Activated T-helper 17 cell treated with anti-CD3 and anti-CD28 coated beads, Interleukin-2, amount 50 U/mL, for 72 hours (primary cell): ENCODE measurements around the gene MEGF11. TPM values are rescaled to one million over a fixed set of nuclear protein-coding genes. Genes with fewer than 3 reads are reported as not detected.

Source experiments
- ATAC-seq: fragments of 150-1000 bp; cut with Tn5 transposase; replicated peaks from 2 replicates; pipeline ENCODE4 v1.10.0; 2021; ENCODE audit warnings: mild to moderate bottlenecking, moderate library complexity
- H3K27ac Mint-ChIP-seq: one replicate; pipeline ENCODE4 v1.8.0; 2022; ENCODE audit warnings: mixed read lengths
- H3K27me3 Mint-ChIP-seq: one replicate; pipeline ENCODE4 v1.8.0; 2022; ENCODE audit warnings: mixed read lengths
- H3K36me3 Mint-ChIP-seq: one replicate; pipeline ENCODE4 v1.8.0; 2022; ENCODE audit warnings: low read depth, mild to moderate bottlenecking, mixed read lengths
- H3K4me1 Mint-ChIP-seq: one replicate; pipeline ENCODE4 v1.8.0; 2022; ENCODE audit warnings: mixed read lengths
- H3K4me3 Mint-ChIP-seq: one replicate; pipeline ENCODE4 v1.8.0; 2022; ENCODE audit warnings: mild to moderate bottlenecking, mixed read lengths
- H3K9me3 Mint-ChIP-seq: one replicate; pipeline ENCODE4 v1.8.0; 2022; ENCODE audit warnings: mixed read lengths
- total RNA-seq, 2 donors: library from RNA; stranded (reverse); gene quantifications; one replicate each; pipeline ENCODE4 v1.2.3, GENCODE V29; 2022

The MEGF11 gene
- total RNA-seq, 2 donors from 2014 or later: not detected

GRCh38 chr15:65952391-65953053 is 301.0 kb downstream of the MEGF11 start:
- Mint-ChIP-seq H3K27ac (no peak overlapping the region), H3K4me3 (no peak overlapping the region), H3K9me3 (no peaks in the 10 kb centered on the region), H3K4me1 (peaks cover 5% of the 10 kb centered on the region), H3K27me3 (peaks cover 8% of the 10 kb centered on the region), H3K36me3 (no peaks in the 10 kb centered on the region)
- no peak for ATAC-seq

GRCh38 chr15:65951007-65951406 is 302.5 kb downstream of the MEGF11 start:
- Mint-ChIP-seq H3K27me3 (peaks cover 8% of the 10 kb centered on the region), H3K4me3 (no peak overlapping the region), H3K9me3 (no peaks in the 10 kb centered on the region), H3K4me1 (peaks cover 5% of the 10 kb centered on the region), H3K27ac (no peak overlapping the region), H3K36me3 (no peaks in the 10 kb centered on the region)
- no peak for ATAC-seq

- Mint-ChIP-seq H3K27me3 (peaks cover 8% of the 10 kb centered on the region), H3K4me3 (no peak overlapping the region), H3K27ac (no peak overlapping the region), H3K36me3 (no peaks in the 10 kb centered on the region), H3K4me1 (peaks cover 5% of the 10 kb centered on the region), H3K9me3 (no peaks in the 10 kb centered on the region)
- ATAC-seq: no peak
These were observed 304.1 kb downstream of the MEGF11 start for GRCh38 chr15:65949491-65949890.

GRCh38 chr15:65949011-65949410 is 304.5 kb downstream of the MEGF11 start:
- no peak for ATAC-seq
- H3K36me3 Mint-ChIP-seq: no peaks in the 10 kb centered on the region
- peaks cover 5% of the 10 kb centered on the region for H3K4me1 Mint-ChIP-seq
- H3K27ac Mint-ChIP-seq: no peak overlapping the region
- H3K27me3 Mint-ChIP-seq: peaks cover 8% of the 10 kb centered on the region
- H3K9me3 Mint-ChIP-seq: no peaks in the 10 kb centered on the region
- no peak overlapping the region for H3K4me3 Mint-ChIP-seq

- H3K4me1 Mint-ChIP-seq: peaks cover 5% of the 10 kb centered on the region
- no peaks in the 10 kb centered on the region for H3K9me3 Mint-ChIP-seq
- H3K27me3 Mint-ChIP-seq: peaks cover 8% of the 10 kb centered on the region
- no peak overlapping the region for H3K4me3 Mint-ChIP-seq
- ATAC-seq: no peak
- no peaks in the 10 kb centered on the region for H3K36me3 Mint-ChIP-seq
- H3K27ac Mint-ChIP-seq: no peak overlapping the region
These were observed 305.2 kb downstream of the MEGF11 start for GRCh38 chr15:65948383-65948782.

GRCh38 chr15:65947041-65947440 is 306.5 kb downstream of the MEGF11 start:
- H3K27me3 Mint-ChIP-seq: peaks cover 5% of the 10 kb centered on the region
- no peaks in the 10 kb centered on the region for H3K36me3 Mint-ChIP-seq
- no peak overlapping the region for H3K27ac Mint-ChIP-seq
- H3K9me3 Mint-ChIP-seq: no peaks in the 10 kb centered on the region
- peaks cover 11% of the 10 kb centered on the region for H3K4me1 Mint-ChIP-seq
- ATAC-seq: no peak
- H3K4me3 Mint-ChIP-seq: no peak overlapping the region

GRCh38 chr15:65945616-65946015 is 307.9 kb downstream of the MEGF11 start:
- Mint-ChIP-seq H3K27me3 (no peaks in the 10 kb centered on the region), H3K9me3 (no peaks in the 10 kb centered on the region), H3K27ac (no peak overlapping the region)

GRCh38 chr15:65944404-65944803 is 309.1 kb downstream of the MEGF11 start:
- H3K4me3 Mint-ChIP-seq: no peak overlapping the region

More at GRCh38 chr15:65945616-65946015, 307.9 kb downstream of the MEGF11 start:
- no peak overlapping the region for H3K4me3 Mint-ChIP-seq
- H3K4me1 Mint-ChIP-seq: peaks cover 6% of the 10 kb centered on the region
- H3K36me3 Mint-ChIP-seq: no peaks in the 10 kb centered on the region
- ATAC-seq: no peak

GRCh38 chr15:65942436-65942835 is 311.1 kb downstream of the MEGF11 start:
- peak; percentile 61 for ATAC-seq

More at GRCh38 chr15:65944404-65944803, 309.1 kb downstream of the MEGF11 start:
- no peaks in the 10 kb centered on the region for H3K27me3 Mint-ChIP-seq
- no peak for ATAC-seq
- H3K36me3 Mint-ChIP-seq: no peaks in the 10 kb centered on the region
- H3K4me1 Mint-ChIP-seq: peaks cover 6% of the 10 kb centered on the region
- H3K27ac Mint-ChIP-seq: no peak overlapping the region
- H3K9me3 Mint-ChIP-seq: no peaks in the 10 kb centered on the region

GRCh38 chr15:65940618-65940909 is 313.0 kb downstream of the MEGF11 start:
- Mint-ChIP-seq H3K4me3 (no peak overlapping the region), H3K27me3 (no peaks in the 10 kb centered on the region), H3K27ac (no peak overlapping the region), H3K36me3 (no peaks in the 10 kb centered on the region), H3K9me3 (no peaks in the 10 kb centered on the region), H3K4me1 (peaks cover 6% of the 10 kb centered on the region)
- ATAC-seq: peak; percentile 40

More at GRCh38 chr15:65942436-65942835, 311.1 kb downstream of the MEGF11 start:
- Mint-ChIP-seq H3K27me3 (no peaks in the 10 kb centered on the region), H3K36me3 (no peaks in the 10 kb centered on the region), H3K27ac (no peak overlapping the region), H3K9me3 (no peaks in the 10 kb centered on the region), H3K4me1 (peaks cover 6% of the 10 kb centered on the region), H3K4me3 (no peak overlapping the region)

GRCh38 chr15:65939901-65940617 is 313.5 kb downstream of the MEGF11 start:
- H3K4me1 Mint-ChIP-seq: peaks cover 6% of the 10 kb centered on the region
- no peak for ATAC-seq
- H3K9me3 Mint-ChIP-seq: no peaks in the 10 kb centered on the region
- no peak overlapping the region for H3K4me3 Mint-ChIP-seq
- no peak overlapping the region for H3K27ac Mint-ChIP-seq
- no peaks in the 10 kb centered on the region for H3K36me3 Mint-ChIP-seq
- no peaks in the 10 kb centered on the region for H3K27me3 Mint-ChIP-seq

- no peaks in the 10 kb centered on the region for H3K36me3 Mint-ChIP-seq
- no peaks in the 10 kb centered on the region for H3K27me3 Mint-ChIP-seq
- no peak overlapping the region for H3K27ac Mint-ChIP-seq
- no peaks in the 10 kb centered on the region for H3K9me3 Mint-ChIP-seq
- H3K4me1 Mint-ChIP-seq: peaks cover 6% of the 10 kb centered on the region
- H3K4me3 Mint-ChIP-seq: no peak overlapping the region
- ATAC-seq: no peak
These were observed 314.9 kb downstream of the MEGF11 start for GRCh38 chr15:65938604-65939003.

- peak; percentile 6 for ATAC-seq
- H3K36me3 Mint-ChIP-seq: no peaks in the 10 kb centered on the region
These were observed 316.1 kb downstream of the MEGF11 start for GRCh38 chr15:65937476-65937875.

GRCh38 chr15:65937054-65937453 is 316.5 kb downstream of the MEGF11 start:
- no peak for ATAC-seq
- Mint-ChIP-seq H3K27me3 (no peaks in the 10 kb centered on the region), H3K36me3 (no peaks in the 10 kb centered on the region), H3K4me3 (no peak overlapping the region), H3K9me3 (no peaks in the 10 kb centered on the region), H3K4me1 (peaks cover under 1% of the 10 kb centered on the region), H3K27ac (no peak overlapping the region)

More at GRCh38 chr15:65937476-65937875, 316.1 kb downstream of the MEGF11 start:
- Mint-ChIP-seq H3K4me1 (peaks cover 4% of the 10 kb centered on the region), H3K27me3 (no peaks in the 10 kb centered on the region), H3K9me3 (no peaks in the 10 kb centered on the region), H3K4me3 (no peak overlapping the region), H3K27ac (no peak overlapping the region)

GRCh38 chr15:65936282-65936681 is 317.3 kb downstream of the MEGF11 start:
- Mint-ChIP-seq H3K36me3 (no peaks in the 10 kb centered on the region), H3K9me3 (no peaks in the 10 kb centered on the region), H3K27ac (no peak overlapping the region), H3K4me1 (no peaks in the 10 kb centered on the region), H3K27me3 (no peaks in the 10 kb centered on the region), H3K4me3 (no peak overlapping the region)
- ATAC-seq: no peak
